Duodenal mucosa (tissue), 2 donors: ENCODE data around the gene BATF3.

ENCODE experiments used
- H3K27ac ChIP-seq: one replicate; pipeline ENCODE4 v1.7.0; 2013; ENCODE audit warnings: low read depth, low read length
- H3K27me3 ChIP-seq, 2 donors: one replicate each; pipeline ENCODE4 v1.7.0; 2013; ENCODE audit warnings: low read length in 2 of 2, control low read depth in 1 of 2; ENCODE audit not compliant: insufficient read depth in 2 of 2, control insufficient read depth in 1 of 2
- H3K36me3 ChIP-seq, 2 donors: one replicate each; pipeline ENCODE4 v1.7.0; 2013; ENCODE audit warnings: low read length in 2 of 2, control low read depth in 1 of 2; ENCODE audit not compliant: insufficient read depth in 2 of 2, control insufficient read depth in 1 of 2
- H3K4me1 ChIP-seq, 2 donors: one replicate each; pipeline ENCODE4 v1.7.0; 2013; ENCODE audit warnings: low read length in 2 of 2, control low read depth in 1 of 2; ENCODE audit not compliant: insufficient read depth in 2 of 2, control insufficient read depth in 1 of 2
- H3K4me3 ChIP-seq, 2 donors: one replicate each; pipeline ENCODE4 v1.7.0; 2013; ENCODE audit warnings: low read length in 2 of 2, low read depth in 1 of 2
- H3K9ac ChIP-seq, 2 donors: one replicate each; pipeline ENCODE4 v1.7.0; 2013; ENCODE audit warnings: low read length in 2 of 2, low read depth in 1 of 2
- H3K9me3 ChIP-seq, 2 donors: one replicate each; pipeline ENCODE4 v1.7.0; 2013; ENCODE audit warnings: low read length in 2 of 2, control low read depth in 1 of 2; ENCODE audit not compliant: control insufficient read depth in 1 of 2

Gene BATF3, protein sequence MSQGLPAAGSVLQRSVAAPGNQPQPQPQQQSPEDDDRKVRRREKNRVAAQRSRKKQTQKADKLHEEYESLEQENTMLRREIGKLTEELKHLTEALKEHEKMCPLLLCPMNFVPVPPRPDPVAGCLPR

GRCh38 chr1:212699625-212700222, at the start of gene BATF3:
Gene BATF3, minus strand, starts transcription at chr1:212699840. Its CDS starts 78 bp downstream, at chr1:212699762.
- peak within 1 kb of the TSS; percentile 15 to 44 for H3K9ac ChIP-seq
- H3K4me1 ChIP-seq = peaks cover 15 to 20% of the 10 kb centered on the region in 2 donors
- no peaks in the 10 kb centered on the region for H3K36me3 ChIP-seq
- H3K4me3 ChIP-seq = peak within 1 kb of the TSS; percentile 66 to 69
- H3K27me3 ChIP-seq = peaks cover 19 to 38% of the 10 kb centered on the region in 2 donors
- peak within 1 kb of the TSS; percentile 26 for H3K27ac ChIP-seq
- no peaks in the 10 kb centered on the region for H3K9me3 ChIP-seq

DNA sequence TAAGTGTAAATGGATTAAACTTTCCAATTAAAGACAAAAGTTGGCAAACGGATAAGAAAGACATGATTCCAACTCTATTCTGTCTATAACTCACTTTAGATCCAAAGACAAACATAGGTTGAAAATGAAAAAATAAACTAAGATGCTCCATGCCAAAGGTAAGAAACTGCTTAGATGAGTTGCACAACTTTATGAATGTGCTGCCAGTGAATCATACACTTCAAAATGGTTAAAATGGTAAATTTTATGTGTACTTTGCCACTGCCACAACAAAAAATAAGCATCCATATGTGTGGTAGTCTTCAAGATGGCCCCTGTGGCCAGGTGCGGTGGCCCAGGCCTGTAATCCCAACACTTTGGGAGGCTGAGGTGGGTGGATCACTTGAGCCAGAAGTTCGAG, 46.9 kb upstream of the BATF3 start:
- no peaks in the 10 kb centered on the region for H3K9me3 ChIP-seq
- H3K27ac ChIP-seq = no peak overlapping the region
- peaks cover 0 to 3% of the 10 kb centered on the region in 2 donors for H3K36me3 ChIP-seq
- H3K4me1 ChIP-seq = peaks cover 5 to 7% of the 10 kb centered on the region in 2 donors
- H3K27me3 ChIP-seq = no peaks in the 10 kb centered on the region
- no peak overlapping the region for H3K4me3 ChIP-seq
- no peak overlapping the region for H3K9ac ChIP-seq

GRCh38 chr1:212745303-212745702, 45.7 kb upstream of the BATF3 start:
- no peaks in the 10 kb centered on the region for H3K27me3 ChIP-seq
- peaks cover 5 to 7% of the 10 kb centered on the region in 2 donors for H3K4me1 ChIP-seq
- peaks cover 3% of the 10 kb centered on the region in 2 donors for H3K36me3 ChIP-seq
- no peak overlapping the region for H3K9ac ChIP-seq
- no peak overlapping the region for H3K27ac ChIP-seq
- no peak overlapping the region for H3K4me3 ChIP-seq
- H3K9me3 ChIP-seq = no peaks in the 10 kb centered on the region

GRCh38 chr1:212743901-212744475, 44.3 kb upstream of the BATF3 start:
- H3K9ac ChIP-seq = no peak overlapping the region
- H3K27ac ChIP-seq = no peak overlapping the region
- H3K36me3 ChIP-seq = peaks cover 3% of the 10 kb centered on the region in 2 donors
- H3K4me1 ChIP-seq = no peaks in the 10 kb centered on the region
- H3K9me3 ChIP-seq = no peaks in the 10 kb centered on the region
- no peak overlapping the region for H3K4me3 ChIP-seq
- no peaks in the 10 kb centered on the region for H3K27me3 ChIP-seq

- Histone ChIP-seq H3K9ac (no peak overlapping the region), H3K9me3 (no peaks in the 10 kb centered on the region), H3K36me3 (peaks cover 0 to 3% of the 10 kb centered on the region in 2 donors), H3K4me1 (no peaks in the 10 kb centered on the region), H3K27ac (no peak overlapping the region), H3K27me3 (no peaks in the 10 kb centered on the region), H3K4me3 (no peak overlapping the region)
These were observed 38.7 kb upstream of the BATF3 start for GRCh38 chr1:212738330-212738729.

- Histone ChIP-seq H3K4me3 (no peak overlapping the region), H3K9me3 (no peaks in the 10 kb centered on the region), H3K36me3 (peaks cover 0 to 3% of the 10 kb centered on the region in 2 donors), H3K9ac (no peak overlapping the region), H3K27me3 (no peaks in the 10 kb centered on the region), H3K4me1 (no peaks in the 10 kb centered on the region), H3K27ac (no peak overlapping the region)
These were observed 37.9 kb upstream of the BATF3 start for GRCh38 chr1:212737559-212737958.

DNA sequence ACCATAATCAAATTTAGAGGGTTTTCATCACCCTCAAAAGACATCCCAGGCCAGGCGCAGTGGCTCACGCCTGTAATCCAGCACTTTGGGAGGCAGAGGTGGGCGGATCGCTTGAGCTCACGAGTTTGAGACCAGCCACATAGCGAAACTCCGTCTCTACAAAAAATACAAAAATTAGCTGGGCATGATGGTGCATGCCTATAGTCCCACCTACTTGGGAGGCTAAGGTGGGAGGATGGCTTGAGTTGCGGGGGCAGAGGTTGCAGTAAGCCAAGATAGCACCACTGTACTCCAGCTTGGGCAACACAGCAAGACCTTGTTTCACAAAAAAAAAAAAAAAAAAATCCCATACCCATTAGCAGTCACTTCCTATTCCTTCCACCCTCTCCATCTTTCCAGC, 33.5 kb upstream of the BATF3 start:
- H3K27ac ChIP-seq = no peak overlapping the region
- no peaks in the 10 kb centered on the region for H3K27me3 ChIP-seq
- H3K4me3 ChIP-seq = no peak overlapping the region

GRCh38 chr1:212731630-212732029, 32.0 kb upstream of the BATF3 start:
- Histone ChIP-seq H3K27ac (no peak overlapping the region), H3K27me3 (no peaks in the 10 kb centered on the region), H3K36me3 (no peaks in the 10 kb centered on the region), H3K4me3 (no peak overlapping the region), H3K4me1 (peaks cover 9 to 21% of the 10 kb centered on the region in 2 donors), H3K9ac (no peak overlapping the region), H3K9me3 (no peaks in the 10 kb centered on the region)

More for the DNA sequence above, 33.5 kb upstream of the BATF3 start:
- no peaks in the 10 kb centered on the region for H3K36me3 ChIP-seq
- H3K9ac ChIP-seq = no peak overlapping the region
- H3K9me3 ChIP-seq = no peaks in the 10 kb centered on the region
- peaks cover 9 to 14% of the 10 kb centered on the region in 2 donors for H3K4me1 ChIP-seq

DNA sequence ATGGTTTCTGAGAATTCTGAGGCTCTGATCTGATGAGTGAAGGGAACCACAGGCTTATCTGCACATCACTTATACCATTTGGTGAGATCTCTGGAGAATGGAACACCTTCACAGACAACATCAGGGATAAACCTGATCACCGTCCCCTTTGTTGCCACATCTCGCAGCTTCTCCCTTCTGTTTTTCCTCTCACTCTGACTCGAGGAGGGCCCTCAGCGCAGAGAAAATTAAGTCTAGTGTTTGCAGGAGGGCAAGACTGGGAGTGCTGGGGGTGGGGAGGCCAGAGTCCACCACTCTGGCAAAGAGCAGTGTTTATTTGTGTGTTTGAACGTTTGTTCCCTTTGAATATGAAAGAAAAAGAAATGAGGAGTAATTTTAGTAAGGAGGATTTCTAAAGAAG, 29.0 kb upstream of the BATF3 start:
- Histone ChIP-seq H3K9me3 (no peaks in the 10 kb centered on the region), H3K4me1 (peaks cover 9 to 21% of the 10 kb centered on the region in 2 donors), H3K36me3 (no peaks in the 10 kb centered on the region), H3K27me3 (no peaks in the 10 kb centered on the region), H3K27ac (no peak overlapping the region), H3K4me3 (no peak overlapping the region), H3K9ac (peak overlapping the region in 1 of 2 donors; percentile 5)

DNA sequence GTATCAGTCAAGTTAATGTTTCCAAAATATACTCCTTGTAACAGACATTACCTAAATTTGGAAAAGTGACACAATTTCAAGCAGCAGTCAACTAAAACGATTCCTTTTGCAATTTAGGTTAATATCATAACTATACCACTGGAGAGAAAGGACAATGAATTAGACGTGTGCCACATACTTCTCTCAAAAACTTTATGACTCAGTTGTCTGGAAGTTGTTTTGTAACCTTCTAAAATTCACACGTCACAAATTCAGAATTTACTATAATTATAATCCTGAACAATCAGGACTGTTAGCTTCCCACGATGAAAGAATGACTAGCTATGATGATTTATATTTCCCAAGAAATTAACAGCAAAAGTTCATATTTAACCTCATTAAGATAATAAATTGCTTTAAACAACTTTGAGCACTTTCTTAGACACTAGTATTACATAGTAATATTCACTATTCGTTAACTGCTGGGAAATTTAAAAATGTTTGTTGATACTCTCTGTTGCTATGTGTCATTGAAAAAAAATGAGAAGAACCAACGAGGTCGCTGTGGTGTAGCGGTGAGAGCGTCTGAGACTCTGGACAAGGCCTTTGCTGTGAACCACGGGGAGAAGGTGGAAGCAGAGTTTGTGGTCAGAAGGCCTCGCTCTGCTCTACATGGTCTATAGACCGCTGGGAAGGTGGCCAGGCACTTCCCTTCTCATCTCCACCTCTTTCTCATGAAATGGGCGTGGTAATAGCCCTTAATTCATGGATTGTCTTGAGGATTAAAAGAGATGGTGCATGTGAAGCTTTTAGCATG, 27.9 kb upstream of the BATF3 start:
- no peaks in the 10 kb centered on the region for H3K36me3 ChIP-seq
- no peak overlapping the region for H3K9ac ChIP-seq
- no peak overlapping the region for H3K4me3 ChIP-seq
- no peaks in the 10 kb centered on the region for H3K27me3 ChIP-seq
- no peaks in the 10 kb centered on the region for H3K9me3 ChIP-seq
- H3K4me1 ChIP-seq = peaks cover 9 to 21% of the 10 kb centered on the region in 2 donors
- no peak overlapping the region for H3K27ac ChIP-seq
